ENCODE results near the gene FOXA2. TPM values are rescaled to one million over a fixed set of nuclear protein-coding genes. Genes with fewer than 3 reads are reported as not detected.

Gene FOXA2
- total and polyA plus RNA-seq, 2 of the 13 experiments (the other 11 are each of a cell fraction or from before 2014, with no cell fraction given) = 8.8 to 12.2 TPM

GRCh38 chr20:22576733-22577514 lies 7.4 kb downstream of the FOXA2 start (continued):
- TF ChIP-seq, protein P1, sequence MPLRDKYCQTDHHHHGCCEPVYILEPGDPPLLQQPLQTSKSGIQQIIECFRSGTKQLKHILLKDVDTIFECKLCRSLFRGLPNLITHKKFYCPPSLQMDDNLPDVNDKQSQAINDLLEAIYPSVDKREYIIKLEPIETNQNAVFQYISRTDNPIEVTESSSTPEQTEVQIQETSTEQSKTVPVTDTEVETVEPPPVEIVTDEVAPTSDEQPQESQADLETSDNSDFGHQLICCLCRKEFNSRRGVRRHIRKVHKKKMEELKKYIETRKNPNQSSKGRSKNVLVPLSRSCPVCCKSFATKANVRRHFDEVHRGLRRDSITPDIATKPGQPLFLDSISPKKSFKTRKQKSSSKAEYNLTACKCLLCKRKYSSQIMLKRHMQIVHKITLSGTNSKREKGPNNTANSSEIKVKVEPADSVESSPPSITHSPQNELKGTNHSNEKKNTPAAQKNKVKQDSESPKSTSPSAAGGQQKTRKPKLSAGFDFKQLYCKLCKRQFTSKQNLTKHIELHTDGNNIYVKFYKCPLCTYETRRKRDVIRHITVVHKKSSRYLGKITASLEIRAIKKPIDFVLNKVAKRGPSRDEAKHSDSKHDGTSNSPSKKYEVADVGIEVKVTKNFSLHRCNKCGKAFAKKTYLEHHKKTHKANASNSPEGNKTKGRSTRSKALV (CRISPR knock-in tag; IDR thresholded peaks at IDR 0.05) = 0 out of 2 replicates have a peak, but pooled peaks have one; percentile 83
- TF ChIP-seq ZNF777 (CRISPR knock-in tag; IDR thresholded peaks at IDR 0.05) (peak; percentile 30), EEA1 (CRISPR knock-in tag; IDR thresholded peaks at IDR 0.05; ENCODE audit: borderline replicate concordance) (peak; percentile 43), FOXK1 (CRISPR knock-in tag; IDR thresholded peaks at IDR 0.05; ENCODE audit: borderline replicate concordance, low read depth) (0 out of 2 replicates have a peak, but pooled peaks have one; percentile 16), PHF20 (CRISPR knock-in tag; IDR thresholded peaks at IDR 0.05) (peak; percentile 38; the same call in 1 of the 2 replicates), ZNF773 (CRISPR knock-in tag; IDR thresholded peaks at IDR 0.05; ENCODE audit: borderline replicate concordance) (peak; percentile 54; the same call in 1 of the 2 replicates), DNMT1 (CRISPR knock-in tag; IDR thresholded peaks at IDR 0.05) (peak; percentile 38; the same call in 1 of the 2 replicates), GFI1 (CRISPR knock-in tag; IDR thresholded peaks at IDR 0.05; ENCODE audit: borderline replicate concordance) (peak; percentile 41; the same call in 1 of the 2 replicates), HNF4A (CRISPR knock-in tag; IDR thresholded peaks at IDR 0.05) (peak; percentile 52; the same call in 1 of the 2 replicates), SOX13 (IDR thresholded peaks at IDR 0.05) (no peak), SOX13 (CRISPR knock-in tag; conservative IDR thresholded peaks at IDR 0.05 in 1 of 2, IDR thresholded peaks at IDR 0.05 in 1 of 2) (peak in 1 of 2 experiments; percentile 49; a peak in 1 of 4 replicates), CCDC6 (CRISPR knock-in tag; IDR thresholded peaks at IDR 0.05) (0 out of 2 replicates have a peak, but pooled peaks have one; percentile 22), NFAT5 (CRISPR knock-in tag; IDR thresholded peaks at IDR 0.05) (peak; percentile 19; the same call in 1 of the 2 replicates), NFATC3 (CRISPR knock-in tag; IDR thresholded peaks at IDR 0.05) (peak; percentile 70; the same call in 1 of the 2 replicates), ATF7-NPFF (CRISPR knock-in tag; IDR thresholded peaks at IDR 0.05; ENCODE audit: low read depth) (peak; percentile 77), NCOA5 (CRISPR knock-in tag; IDR thresholded peaks at IDR 0.05) (no peak)
- TF ChIP-seq, protein P2, sequence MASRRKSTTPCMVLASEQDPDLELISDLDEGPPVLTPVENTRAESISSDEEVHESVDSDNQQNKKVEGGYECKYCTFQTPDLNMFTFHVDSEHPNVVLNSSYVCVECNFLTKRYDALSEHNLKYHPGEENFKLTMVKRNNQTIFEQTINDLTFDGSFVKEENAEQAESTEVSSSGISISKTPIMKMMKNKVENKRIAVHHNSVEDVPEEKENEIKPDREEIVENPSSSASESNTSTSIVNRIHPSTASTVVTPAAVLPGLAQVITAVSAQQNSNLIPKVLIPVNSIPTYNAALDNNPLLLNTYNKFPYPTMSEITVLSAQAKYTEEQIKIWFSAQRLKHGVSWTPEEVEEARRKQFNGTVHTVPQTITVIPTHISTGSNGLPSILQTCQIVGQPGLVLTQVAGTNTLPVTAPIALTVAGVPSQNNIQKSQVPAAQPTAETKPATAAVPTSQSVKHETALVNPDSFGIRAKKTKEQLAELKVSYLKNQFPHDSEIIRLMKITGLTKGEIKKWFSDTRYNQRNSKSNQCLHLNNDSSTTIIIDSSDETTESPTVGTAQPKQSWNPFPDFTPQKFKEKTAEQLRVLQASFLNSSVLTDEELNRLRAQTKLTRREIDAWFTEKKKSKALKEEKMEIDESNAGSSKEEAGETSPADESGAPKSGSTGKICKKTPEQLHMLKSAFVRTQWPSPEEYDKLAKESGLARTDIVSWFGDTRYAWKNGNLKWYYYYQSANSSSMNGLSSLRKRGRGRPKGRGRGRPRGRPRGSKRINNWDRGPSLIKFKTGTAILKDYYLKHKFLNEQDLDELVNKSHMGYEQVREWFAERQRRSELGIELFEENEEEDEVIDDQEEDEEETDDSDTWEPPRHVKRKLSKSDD (CRISPR knock-in tag; IDR thresholded peaks at IDR 0.05; ENCODE audit: low read depth) = peak; percentile 27; the same call in 1 of the 2 replicates
